K562 treated with DMSO at 1 percent for 24 hours (cell line): ENCODE results near the gene TUBE1. TPM values are rescaled to one million over a fixed set of nuclear protein-coding genes. Genes with fewer than 3 reads are reported as not detected.

ENCODE experiments used
- total RNA-seq: library from RNA; unstranded; fragments of 300-600 nt; gene quantifications from 2 replicates; pipeline ENCODE4 v1.2.3, GENCODE V29; 2022; ENCODE audit warnings: low read depth; ENCODE audit not compliant: insufficient read depth

Gene TUBE1
- total RNA-seq: 9.2 and 10.8 TPM in 2 replicates

GRCh38 chr6:112087136-112087911 is at the start of gene TUBE1, which contains the start of gene FAM229B:
Gene TUBE1 (minus strand): TSS chr6:112087482. CDS start chr6:112087434, 48 bp downstream.
Gene FAM229B (plus strand): TSS chr6:112087591. CDS start chr6:112099284, 11,693 bp downstream.

GRCh38 chr6:112054001-112054400 is 33.3 kb downstream of the TUBE1 start, which contains the start of gene CCN6:
Gene CCN6 (plus strand): TSS chr6:112054104. CDS start chr6:112054358, 254 bp downstream.

Other genes with a start within 250 kb of the TUBE1 start
- 16.5 and 19.8 TPM in 2 replicates for gene FYN, start 214.0 kb downstream of the TUBE1 start, total RNA-seq
- gene CCN6, start 33.4 kb downstream of the TUBE1 start, total RNA-seq: 0.12 and 0.32 TPM in 2 replicates
- 9.7 and 13.2 TPM in 2 replicates for gene FAM229B, start 109 bp upstream of the TUBE1 start, total RNA-seq
- not detected in 2 replicates for gene LAMA4, start 167.1 kb upstream of the TUBE1 start, total RNA-seq